GM12891 (cell line): ENCODE results near the gene KCNAB1.

Experiments
- PAX5 ChIP-seq: IDR thresholded peaks from 2 replicates; pipeline ENCODE4 v1.6.1; 2011; ENCODE audit warnings: low read length, moderate library complexity, mild to moderate bottlenecking; ENCODE audit not compliant: insufficient read depth, severe bottlenecking
- POLR2A ChIP-seq: IDR thresholded peaks from 2 replicates; pipeline ENCODE4 v1.6.1; 2011; ENCODE audit warnings: low read depth, low read length, control low read depth
- POLR2AphosphoS5 ChIP-seq: IDR thresholded peaks from 2 replicates; pipeline ENCODE4 v1.6.1; 2011; ENCODE audit warnings: low read depth, low read length, control low read depth
- POU2F2 ChIP-seq: IDR thresholded peaks from 2 replicates; pipeline ENCODE4 v1.6.1; 2011; ENCODE audit warnings: low read depth, mild to moderate bottlenecking, control low read depth, low read length, moderate library complexity
- SPI1 ChIP-seq: IDR thresholded peaks from 2 replicates; pipeline ENCODE4 v1.6.1; 2011; ENCODE audit warnings: low read depth, low read length, control low read depth
- TAF1 ChIP-seq: IDR thresholded peaks from 2 replicates; pipeline ENCODE4 v1.6.1; 2011; ENCODE audit warnings: low read depth, low read length, control low read depth

DNA sequence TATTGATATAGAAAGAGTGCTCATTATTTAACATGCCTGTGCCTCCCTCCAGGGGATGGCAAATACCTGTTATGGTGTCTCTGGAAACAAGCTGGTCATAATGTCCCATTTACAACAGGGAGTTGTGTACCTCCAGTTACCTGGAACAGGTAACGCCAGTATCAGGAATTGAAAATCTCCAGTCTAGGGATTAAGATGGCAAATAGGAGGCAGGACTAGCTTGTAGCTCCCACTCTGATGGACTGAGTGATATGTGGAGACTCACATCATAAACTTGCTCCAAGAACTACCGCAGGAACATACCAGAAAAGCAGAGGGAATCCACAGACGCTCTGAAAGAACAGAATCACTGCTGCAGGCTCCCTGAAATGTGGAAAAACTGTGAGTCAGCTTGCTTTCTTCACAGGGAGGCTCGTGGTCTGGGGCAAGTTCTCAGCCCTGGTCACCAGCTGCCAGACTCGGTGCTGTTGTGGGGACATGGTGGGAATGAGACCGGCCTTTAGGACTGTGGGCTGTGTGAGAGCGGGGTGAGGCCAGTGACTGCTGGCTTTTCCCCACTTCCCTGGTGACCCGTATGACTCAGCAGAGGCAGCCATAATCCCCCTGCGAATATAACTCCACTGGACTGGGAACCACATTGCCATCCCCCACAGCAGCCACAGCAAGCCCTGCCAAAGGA, 97.4 kb downstream of the KCNAB1 start:
- no peak for TF ChIP-seq TAF1
- no peak for TF ChIP-seq POLR2AphosphoS5
- TF ChIP-seq POLR2A, result no peak
- TF ChIP-seq PAX5, result no peak
- TF ChIP-seq POU2F2, result no peak
- no peak for TF ChIP-seq SPI1
